Skeletal muscle tissue (tissue), 4 donors: ENCODE data around the gene OOSP1. TPM values are rescaled to one million over a fixed set of nuclear protein-coding genes. Genes with fewer than 3 reads are reported as not detected.
"Not testable (repeated sequence)": the region's sequence is repeated elsewhere in the genome, so short reads cannot be mapped to it uniquely, and the experiment has no call there.

ENCODE experiments used
- H3K27ac ChIP-seq: one replicate; pipeline ENCODE4 v1.7.0; 2013; ENCODE audit warnings: mild to moderate bottlenecking, low read depth, low read length, inconsistent platforms
- H3K27me3 ChIP-seq, 3 donors: one replicate each; pipeline ENCODE4 v1.7.0; 2013; ENCODE audit warnings: low read length in 3 of 3; ENCODE audit not compliant: control insufficient read depth in 3 of 3, insufficient read depth in 3 of 3
- H3K36me3 ChIP-seq, 3 donors: one replicate each; pipeline ENCODE4 v1.7.0; 2013; ENCODE audit warnings: low read length in 3 of 3; ENCODE audit not compliant: control insufficient read depth in 3 of 3, insufficient read depth in 3 of 3
- H3K4me1 ChIP-seq, 3 donors: one replicate each; pipeline ENCODE4 v1.7.0; 2013; ENCODE audit warnings: low read length in 3 of 3, mild to moderate bottlenecking in 3 of 3; ENCODE audit not compliant: control insufficient read depth in 3 of 3, insufficient read depth in 3 of 3
- H3K4me3 ChIP-seq, 3 donors: one replicate each; pipeline ENCODE4 v1.7.0; 2013; ENCODE audit warnings: low read length in 3 of 3
- H3K9ac ChIP-seq, 3 donors: one replicate each; pipeline ENCODE4 v1.7.0; 2013; ENCODE audit warnings: low read length in 3 of 3, mild to moderate bottlenecking in 3 of 3, moderate library complexity in 2 of 3, low read depth in 1 of 3
- H3K9me3 ChIP-seq, 3 donors: one replicate each; pipeline ENCODE4 v1.7.0; 2013; ENCODE audit warnings: low read length in 3 of 3; ENCODE audit not compliant: control insufficient read depth in 3 of 3
- total RNA-seq: library from RNA; depleted of rRNA; stranded (reverse); fragments of >200 nt; gene quantifications from one replicate; pipeline ENCODE4 v1.2.3, GENCODE V29; 2014
- donor health status: Osteomylitis.

OOSP1 gene
- total RNA-seq, 1 donor from 2014 or later, result not detected

- Histone ChIP-seq H3K27me3 (no peaks in the 10 kb centered on the region), H3K9ac (no peak overlapping the region), H3K9me3 (no peaks in the 10 kb centered on the region), H3K27ac (no peak overlapping the region), H3K36me3 (no peaks in the 10 kb centered on the region), H3K4me1 (no peaks in the 10 kb centered on the region), H3K4me3 (no peak overlapping the region)
Observed at GRCh38 chr11:59981106-59981770, 43.0 kb downstream of the OOSP1 start.

- not testable (repeated sequence) for H3K27ac ChIP-seq, H3K36me3 ChIP-seq
Observed at GRCh38 chr11:59982037-59982436, 43.8 kb downstream of the OOSP1 start.

GRCh38 chr11:59983212-59983611, 45.0 kb downstream of the OOSP1 start:
- Histone ChIP-seq H3K36me3 (no peaks in the 10 kb centered on the region), H3K9me3 (no peaks in the 10 kb centered on the region), H3K4me1 (no peaks in the 10 kb centered on the region), H3K4me3 (no peak overlapping the region), H3K27ac (no peak overlapping the region), H3K9ac (no peak overlapping the region), H3K27me3 (no peaks in the 10 kb centered on the region)

More at GRCh38 chr11:59982037-59982436, 43.8 kb downstream of the OOSP1 start:
- not testable (repeated sequence) for H3K27me3 ChIP-seq, H3K9ac ChIP-seq, H3K4me1 ChIP-seq, H3K9me3 ChIP-seq, H3K4me3 ChIP-seq

- no peak overlapping the region for H3K4me3 ChIP-seq
- no peak overlapping the region for H3K27ac ChIP-seq
- no peaks in the 10 kb centered on the region for H3K9me3 ChIP-seq
- H3K9ac ChIP-seq, result no peak overlapping the region
- H3K4me1 ChIP-seq, result no peaks in the 10 kb centered on the region
- H3K27me3 ChIP-seq, result no peaks in the 10 kb centered on the region
- H3K36me3 ChIP-seq, result no peaks in the 10 kb centered on the region
Observed at GRCh38 chr11:59984368-59984767, 46.1 kb downstream of the OOSP1 start.

GRCh38 chr11:59990421-59990820, 52.2 kb downstream of the OOSP1 start:
- H3K4me1 ChIP-seq, result no peaks in the 10 kb centered on the region
- no peak overlapping the region for H3K27ac ChIP-seq
- H3K9ac ChIP-seq, result no peak overlapping the region
- H3K4me3 ChIP-seq, result no peak overlapping the region
- H3K36me3 ChIP-seq, result no peaks in the 10 kb centered on the region
- H3K27me3 ChIP-seq, result no peaks in the 10 kb centered on the region
- peaks cover 0 to 3% (median 0%) of the 10 kb centered on the region in 3 donors for H3K9me3 ChIP-seq

GRCh38 chr11:59992425-59992824, 54.2 kb downstream of the OOSP1 start:
- H3K27ac ChIP-seq, result no peak overlapping the region
- no peaks in the 10 kb centered on the region for H3K4me1 ChIP-seq
- no peaks in the 10 kb centered on the region for H3K36me3 ChIP-seq
- H3K4me3 ChIP-seq, result no peak overlapping the region
- H3K27me3 ChIP-seq, result no peaks in the 10 kb centered on the region
- H3K9me3 ChIP-seq, result peaks cover 0 to 3% (median 0%) of the 10 kb centered on the region in 3 donors
- no peak overlapping the region for H3K9ac ChIP-seq

- no peak overlapping the region for H3K27ac ChIP-seq
- peaks cover 0 to 3% (median 0%) of the 10 kb centered on the region in 3 donors for H3K9me3 ChIP-seq
- H3K4me1 ChIP-seq, result no peaks in the 10 kb centered on the region
- no peak overlapping the region for H3K4me3 ChIP-seq
- no peaks in the 10 kb centered on the region for H3K36me3 ChIP-seq
- no peaks in the 10 kb centered on the region for H3K27me3 ChIP-seq
- H3K9ac ChIP-seq, result no peak overlapping the region
Observed at GRCh38 chr11:59997800-59998199, 59.6 kb downstream of the OOSP1 start.

GRCh38 chr11:59999691-60000090, 61.5 kb downstream of the OOSP1 start:
- no peaks in the 10 kb centered on the region for H3K27me3 ChIP-seq
- H3K9ac ChIP-seq, result no peak overlapping the region
- no peak overlapping the region for H3K4me3 ChIP-seq
- H3K4me1 ChIP-seq, result no peaks in the 10 kb centered on the region
- H3K9me3 ChIP-seq, result no peaks in the 10 kb centered on the region
- no peak overlapping the region for H3K27ac ChIP-seq
- H3K36me3 ChIP-seq, result no peaks in the 10 kb centered on the region

- Histone ChIP-seq H3K9ac (no peak overlapping the region), H3K36me3 (no peaks in the 10 kb centered on the region), H3K27ac (no peak overlapping the region), H3K9me3 (no peaks in the 10 kb centered on the region), H3K4me1 (no peaks in the 10 kb centered on the region), H3K27me3 (no peaks in the 10 kb centered on the region), H3K4me3 (no peak overlapping the region)
Observed at GRCh38 chr11:60003729-60004128, 65.5 kb downstream of the OOSP1 start.

GRCh38 chr11:60005360-60005759, 67.1 kb downstream of the OOSP1 start:
- H3K4me3 ChIP-seq, result no peak overlapping the region
- no peaks in the 10 kb centered on the region for H3K4me1 ChIP-seq
- no peaks in the 10 kb centered on the region for H3K36me3 ChIP-seq
- H3K9me3 ChIP-seq, result no peaks in the 10 kb centered on the region
- H3K27ac ChIP-seq, result no peak overlapping the region
- no peaks in the 10 kb centered on the region for H3K27me3 ChIP-seq
- no peak overlapping the region for H3K9ac ChIP-seq
